Colonic mucosa (tissue), 4 donors: ENCODE results near the gene ENTPD8. TPM values are rescaled to one million over a fixed set of nuclear protein-coding genes. Genes with fewer than 3 reads are reported as not detected.
"Not testable (repeated sequence)": the region's sequence is repeated elsewhere in the genome, so short reads cannot be mapped to it uniquely, and the experiment has no call there.

Source experiments
- DNase-seq: peaks from one replicate; pipeline ENCODE4 v3.0.0-alpha.2; 2020
- H3K27ac ChIP-seq: fragments of 200-600 bp; one replicate; pipeline ENCODE4 v1.8.0; 2021
- H3K27me3 ChIP-seq: fragments of 200-600 bp; one replicate; pipeline ENCODE4 v1.8.0; 2021
- H3K36me3 ChIP-seq: fragments of 200-600 bp; one replicate; pipeline ENCODE4 v1.8.0; 2021
- H3K4me1 ChIP-seq: fragments of 200-600 bp; one replicate; pipeline ENCODE4 v1.8.0; 2021; ENCODE audit warnings: mild to moderate bottlenecking
- H3K4me3 ChIP-seq: fragments of 200-600 bp; one replicate; pipeline ENCODE4 v1.8.0; 2021
- H3K9ac ChIP-seq, 2 donors: one replicate each; pipeline ENCODE4 v1.7.0; 2013; ENCODE audit warnings: control low read depth in 2 of 2, low read depth in 2 of 2, low read length in 2 of 2
- H3K9me3 ChIP-seq: fragments of 200-600 bp; one replicate; pipeline ENCODE4 v1.8.0; 2021
- intact Hi-C: fragments of 100-400 bp; cut with DNase I; formaldehyde crosslinking; loops from one replicate; pipeline ENCODE4 v1.14.1; 2022
- total RNA-seq, 2 donors: library from RNA; stranded (reverse); fragmentation: NEBNext Ultra II Directional in 1 of 2; extraction: Animal tissue kit (Norgen Biotek cat#: 25700) in 1 of 2; gene quantifications; one replicate each; pipeline ENCODE4 v1.2.1, GENCODE V29; 2021
- TF ChIP-seq, protein P1 (sequence below): fragments of 200-600 bp; IDR thresholded peaks from one replicate; pipeline ENCODE4 v1.8.0; 2022; ENCODE audit warnings: antibody characterized with exemption, mild to moderate bottlenecking
- donor health status: healthy.
- donor health status: DM: no; HTN: no; CAD: no.
- donor health status: DM: no; HTN: no; CAD: no.

ENTPD8 gene
- total RNA-seq, 2 donors from 2014 or later, result 48.3 to 72.0 TPM

DNA sequence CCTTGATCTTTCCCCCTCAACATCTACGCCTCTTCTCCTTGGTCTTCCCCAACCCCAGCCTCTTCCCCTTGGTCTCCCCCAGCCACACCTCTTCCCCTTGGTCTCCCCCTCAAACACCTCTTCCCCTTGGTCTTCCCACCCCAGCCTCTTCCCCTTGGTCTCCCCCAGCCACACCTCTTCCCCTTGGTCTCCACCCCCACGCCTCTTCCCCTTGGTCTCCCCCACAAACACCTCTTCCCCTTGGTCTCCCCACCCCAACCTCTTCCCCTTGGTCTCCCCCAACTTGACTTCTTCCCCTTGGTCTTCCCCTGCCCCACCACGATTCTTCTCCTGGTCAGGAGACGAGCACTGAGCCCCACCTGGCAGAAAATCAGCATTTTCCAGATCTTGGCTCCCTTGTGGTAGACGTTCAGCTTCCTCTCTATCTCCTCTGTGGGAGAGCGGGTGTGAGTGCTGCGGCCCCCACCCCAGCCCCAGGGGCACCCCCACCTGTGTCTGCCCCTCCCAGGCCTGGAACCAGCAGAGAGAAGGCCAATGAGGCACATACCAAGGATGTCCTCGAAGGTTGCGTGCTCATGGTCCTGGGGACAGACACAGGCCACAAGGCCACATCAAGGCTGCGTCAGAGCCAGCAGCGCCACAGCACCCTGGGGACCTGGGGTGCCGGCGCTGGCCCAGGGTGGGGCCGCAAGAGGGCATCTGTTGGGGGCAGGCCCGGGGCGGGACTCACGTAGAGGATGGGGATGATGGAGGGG is 11.0 kb upstream of the ENTPD8 start:
- Histone ChIP-seq H3K4me3 (no peak overlapping the region), H3K27ac (no peak overlapping the region), H3K4me1 (peaks cover 11% of the 10 kb centered on the region), H3K9ac (no peak overlapping the region), H3K9me3 (no peaks in the 10 kb centered on the region), H3K36me3 (no peaks in the 10 kb centered on the region), H3K27me3 (no peaks in the 10 kb centered on the region)
- TF ChIP-seq, protein P1, sequence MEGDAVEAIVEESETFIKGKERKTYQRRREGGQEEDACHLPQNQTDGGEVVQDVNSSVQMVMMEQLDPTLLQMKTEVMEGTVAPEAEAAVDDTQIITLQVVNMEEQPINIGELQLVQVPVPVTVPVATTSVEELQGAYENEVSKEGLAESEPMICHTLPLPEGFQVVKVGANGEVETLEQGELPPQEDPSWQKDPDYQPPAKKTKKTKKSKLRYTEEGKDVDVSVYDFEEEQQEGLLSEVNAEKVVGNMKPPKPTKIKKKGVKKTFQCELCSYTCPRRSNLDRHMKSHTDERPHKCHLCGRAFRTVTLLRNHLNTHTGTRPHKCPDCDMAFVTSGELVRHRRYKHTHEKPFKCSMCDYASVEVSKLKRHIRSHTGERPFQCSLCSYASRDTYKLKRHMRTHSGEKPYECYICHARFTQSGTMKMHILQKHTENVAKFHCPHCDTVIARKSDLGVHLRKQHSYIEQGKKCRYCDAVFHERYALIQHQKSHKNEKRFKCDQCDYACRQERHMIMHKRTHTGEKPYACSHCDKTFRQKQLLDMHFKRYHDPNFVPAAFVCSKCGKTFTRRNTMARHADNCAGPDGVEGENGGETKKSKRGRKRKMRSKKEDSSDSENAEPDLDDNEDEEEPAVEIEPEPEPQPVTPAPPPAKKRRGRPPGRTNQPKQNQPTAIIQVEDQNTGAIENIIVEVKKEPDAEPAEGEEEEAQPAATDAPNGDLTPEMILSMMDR, result no peak
- DNase-seq, result peak; percentile 21
- intact Hi-C loops, result no loop called here

DNA sequence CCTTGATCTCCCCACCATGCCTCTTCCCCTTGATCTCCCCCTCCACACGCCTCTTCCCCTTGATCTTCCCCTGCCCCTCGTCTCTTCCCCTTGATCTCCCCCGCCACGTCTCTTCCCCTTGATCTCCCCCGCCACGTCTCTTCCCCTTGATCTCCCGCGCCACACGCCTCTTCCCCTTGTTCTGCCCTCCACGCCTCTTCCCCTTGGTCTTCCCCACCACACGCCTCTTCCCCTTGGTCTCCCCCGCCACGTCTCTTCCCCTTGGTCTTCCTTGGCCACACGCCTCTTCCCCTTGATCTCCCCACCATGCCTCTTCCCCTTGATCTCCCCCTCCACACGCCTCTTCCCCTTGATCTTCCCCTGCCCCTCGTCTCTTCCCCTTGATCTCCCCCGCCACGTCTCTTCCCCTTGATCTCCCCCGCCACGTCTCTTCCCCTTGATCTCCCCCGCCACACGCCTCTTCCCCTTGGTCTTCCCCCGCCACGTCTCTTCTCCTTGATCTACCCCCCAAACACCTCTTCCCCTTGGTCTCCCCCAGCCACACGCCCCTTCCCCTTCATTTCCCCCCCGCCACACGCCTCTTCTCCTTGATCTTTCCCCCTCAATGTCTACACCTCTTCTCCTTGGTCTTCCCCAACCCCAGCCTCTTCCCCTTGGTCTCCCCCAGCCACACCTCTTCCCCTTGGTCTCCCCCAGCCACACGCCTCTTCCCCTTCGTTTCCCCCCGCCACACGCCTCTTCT is 10.3 kb upstream of the ENTPD8 start:
- H3K36me3 ChIP-seq, H3K4me3 ChIP-seq, H3K9me3 ChIP-seq, H3K27me3 ChIP-seq, H3K9ac ChIP-seq, H3K27ac ChIP-seq, intact Hi-C loops: not testable (repeated sequence)
- peaks cover 11% of the 10 kb centered on the region for H3K4me1 ChIP-seq
- peak; percentile 17 for DNase-seq

GRCh38 chr9:137450539-137451222 is 9.5 kb upstream of the ENTPD8 start:
- peaks cover 11% of the 10 kb centered on the region for H3K4me1 ChIP-seq
- H3K27ac ChIP-seq, DNase-seq, H3K4me3 ChIP-seq, H3K27me3 ChIP-seq, H3K36me3 ChIP-seq, H3K9me3 ChIP-seq, H3K9ac ChIP-seq, intact Hi-C loops: not testable (repeated sequence)

DNA sequence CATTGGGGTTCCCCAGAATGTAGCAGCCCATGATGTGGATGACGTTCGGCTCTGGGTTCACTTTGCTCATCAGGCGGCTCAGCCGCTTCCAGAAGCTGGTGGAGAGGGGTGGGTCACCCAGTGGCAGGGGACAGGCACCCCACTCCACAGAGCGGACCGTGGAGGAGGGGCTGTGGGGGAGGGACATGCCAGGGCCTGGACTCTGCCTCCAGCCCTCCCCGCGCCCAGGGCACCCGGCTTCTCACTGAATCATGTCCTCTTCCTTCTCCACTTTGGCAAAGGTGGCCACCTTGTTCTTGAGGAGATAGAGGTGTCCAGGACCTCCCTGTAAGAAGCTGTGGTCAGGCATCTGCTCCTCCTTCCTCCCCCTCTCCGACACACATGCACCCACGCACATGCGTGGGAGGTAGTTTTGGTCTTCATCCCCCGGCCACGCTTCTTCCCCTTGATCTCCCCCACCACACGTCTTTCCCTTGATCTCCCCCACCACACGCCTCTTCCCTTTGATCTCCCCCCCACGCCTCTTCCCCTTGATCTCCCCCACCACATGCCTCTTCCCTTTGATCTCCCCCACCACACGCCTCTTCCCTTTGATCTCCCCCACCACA is 8.9 kb upstream of the ENTPD8 start:
- H3K4me1 ChIP-seq, result peaks cover 12% of the 10 kb centered on the region
- H3K9ac ChIP-seq, result no peak overlapping the region
- TF ChIP-seq, protein P1, result no peak
- no peaks in the 10 kb centered on the region for H3K9me3 ChIP-seq
- no peak overlapping the region for H3K27ac ChIP-seq
- DNase-seq, result peak; percentile 20
- no peaks in the 10 kb centered on the region for H3K27me3 ChIP-seq
- no peak overlapping the region for H3K4me3 ChIP-seq
- no peaks in the 10 kb centered on the region for H3K36me3 ChIP-seq
- intact Hi-C loops, result no loop called here

GRCh38 chr9:137449081-137449844 is 8.1 kb upstream of the ENTPD8 start:
- intact Hi-C loops, result no loop called here
- TF ChIP-seq, protein P1, result no peak
- no peaks in the 10 kb centered on the region for H3K27me3 ChIP-seq
- no peaks in the 10 kb centered on the region for H3K36me3 ChIP-seq
- no peak overlapping the region for H3K4me3 ChIP-seq
- H3K4me1 ChIP-seq, result peaks cover 4% of the 10 kb centered on the region
- no peaks in the 10 kb centered on the region for H3K9me3 ChIP-seq
- peak; percentile 23 for DNase-seq
- H3K9ac ChIP-seq, result no peak overlapping the region
- H3K27ac ChIP-seq, result no peak overlapping the region

GRCh38 chr9:137448602-137448962 is 7.4 kb upstream of the ENTPD8 start:
- H3K36me3 ChIP-seq, result no peaks in the 10 kb centered on the region
- H3K27ac ChIP-seq, result no peak overlapping the region
- no peak overlapping the region for H3K9ac ChIP-seq
- no peak for DNase-seq
- TF ChIP-seq, protein P1, result no peak
- H3K4me1 ChIP-seq, result peaks cover 4% of the 10 kb centered on the region
- H3K9me3 ChIP-seq, result no peaks in the 10 kb centered on the region
- H3K4me3 ChIP-seq, result no peak overlapping the region
- no peaks in the 10 kb centered on the region for H3K27me3 ChIP-seq
- intact Hi-C loops, result no loop called here
